ENCODE data around the gene ADAMTSL5. TPM values are rescaled to one million over a fixed set of nuclear protein-coding genes. Genes with fewer than 3 reads are reported as not detected.

Gene ADAMTSL5
- total and polyA plus RNA-seq, 9 of the 15 experiments (the other 6 are each of a cell fraction or from before 2014, with no cell fraction given), result 1.0 to 11.6 (median 4.1) TPM

GRCh38 chr19:1509602-1510441, 3.0 kb downstream of the ADAMTSL5 start:
- WGBS (ENCODE audit: insufficient coverage, low coverage, missing lambda C conversion rate), result 75% methylated on average over 11 of the region's 11 CpGs
- Histone ChIP-seq H3K9ac (ENCODE audit: insufficient read depth in 1 of 2, low read depth in 2 of 2, low read length in 2 of 2) (peak overlapping the region in 1 of 2 experiments; percentile 80; a peak in 2 of 4 replicates), H3K9me1 (ENCODE audit: control insufficient read depth, insufficient read depth, low read length) (no peaks in the 10 kb centered on the region), H3K4me3 (no peak overlapping the region), H3K27ac (ENCODE audit: extremely low read depth, low read depth, low read length) (no peak overlapping the region), H3K4me1 (replicated peaks in 1 of 2; ENCODE audit: control insufficient read depth in 2 of 2, insufficient read depth in 2 of 2, low read length in 2 of 2) (peaks cover 12 to 70% of the 10 kb centered on the region in 2 experiments), H2AFZ (ENCODE audit: low read depth, low read length) (no peak overlapping the region), H3K79me2 (ENCODE audit: control insufficient read depth, insufficient read depth, low read length) (peaks cover 11% of the 10 kb centered on the region; the same call in 2 of the 3 replicates), H4K20me1 (replicated peaks; ENCODE audit: control insufficient read depth, insufficient read depth, low read length) (no peaks in the 10 kb centered on the region), H3K36me3 (ENCODE audit: control insufficient read depth, insufficient read depth, low read length) (peaks cover 14% of the 10 kb centered on the region; the same call in 2 of the 3 replicates), H3K27me3 (ENCODE audit: control insufficient read depth in 2 of 2, insufficient read depth in 2 of 2, low read length in 2 of 2) (no peaks in the 10 kb centered on the region), H3K4me2 (ENCODE audit: insufficient read depth, low read length) (no peak overlapping the region), H3K9me3 (replicated peaks; ENCODE audit: control insufficient read depth, insufficient read depth, low read depth, low read length) (no peaks in the 10 kb centered on the region)
- no peak for DNase-seq (ENCODE audit: extremely low read depth in 1 of 4, low spot score in 3 of 4)
- ATAC-seq, result no peak
- FAIRE-seq, result peak; percentile 76
- no peak for TF ChIP-seq BMI1 (IDR thresholded peaks at IDR 0.05; ENCODE audit: low read length)
- no peak for TF ChIP-seq GABPB2 (CRISPR knock-in tag; conservative IDR thresholded peaks at IDR 0.05)
- TF ChIP-seq ZNF586 (CRISPR knock-in tag; conservative IDR thresholded peaks at IDR 0.05), result no peak
- no peak for TF ChIP-seq RBM39 (optimal IDR thresholded peaks at IDR 0.05; ENCODE audit: low read depth, low read length)
- TF ChIP-seq FOXA1 (IDR thresholded peaks at IDR 0.05; ENCODE audit: borderline replicate concordance), result no peak
- TF ChIP-seq ZNF511 (CRISPR knock-in tag; IDR thresholded peaks at IDR 0.05), result no peak
- no peak for TF ChIP-seq NFATC3 (IDR thresholded peaks at IDR 0.05)
- TF ChIP-seq SP1 (CRISPR knock-in tag; IDR thresholded peaks at IDR 0.05), result no peak
- TF ChIP-seq ETV5 (CRISPR knock-in tag; IDR thresholded peaks at IDR 0.05; ENCODE audit: low read depth), result no peak
- TF ChIP-seq DIDO1 (tag; IDR thresholded peaks at IDR 0.05; ENCODE audit: low read depth), result no peak
- CTCF ChIA-PET (ENCODE audit: low intra/inter-chr PET ratio), result no interaction called here
- no TSS peak for BruUV-seq (replicated peaks)
- in situ Hi-C loops (cut with MboI), result loop anchor here (5.0 kb wide), 1 partner anchor 53 kb away; no protein-coding TSS in a partner anchor
- intact Hi-C loops (cut with micrococcal nuclease), result loop anchor here (5.0 kb wide), 1 partner anchor 53 kb away; no protein-coding TSS in a partner anchor
- POLR2A ChIA-PET, result interaction anchor here (1.0 kb wide), 2 partner anchors 9 to 32 kb away, joined by 4 read pairs; no protein-coding TSS in a partner anchor
